ENCODE results near the gene SLC25A31.

- TF ChIP-seq CTCF (IDR thresholded peaks at IDR 0.05 in 2 of 3, conservative IDR thresholded peaks at IDR 0.05 in 1 of 3; ENCODE audit: control insufficient read depth in 2 of 3, extremely low read depth in 1 of 3, insufficient read depth in 1 of 3, low read depth in 3 of 3, low read length in 3 of 3) (no peak), RELA (IDR thresholded peaks at IDR 0.05; ENCODE audit: borderline replicate concordance, partially characterized antibody) (no peak), REST (IDR thresholded peaks at IDR 0.05; ENCODE audit: low read depth, low read length) (no peak), BHLHE40 (IDR thresholded peaks at IDR 0.05; ENCODE audit: borderline replicate concordance in 1 of 2, low read depth in 2 of 2, low read length in 1 of 2) (no peak), EZH2 (IDR thresholded peaks at IDR 0.05; ENCODE audit: borderline replicate concordance, control insufficient read depth, low read depth, low read length) (no peak)
Measured at GRCh38 chr4:127747883-127748282, 17.7 kb downstream of the SLC25A31 start.

All from GM12878 (cell line).